Tibial artery (tissue), 4 donors: ENCODE measurements around the gene SPHK2.
"Not testable (repeated sequence)": the region's sequence is repeated elsewhere in the genome, so short reads cannot be mapped to it uniquely, and the experiment has no call there.

Experiments used
- DNase-seq, 2 donors: peaks; one replicate each; pipeline ENCODE4 v3.0.0-alpha.2; 2019
- H3K27ac ChIP-seq, 2 donors: fragments of 200-600 bp; sonication (generic) in 1 of 2; 1 replicate in 1 of 2; 2 replicates in 1 of 2; pipeline ENCODE4 v1.5.1; 2018 to 2019; ENCODE audit warnings: mild to moderate bottlenecking in 1 of 2
- H3K27me3 ChIP-seq, 2 donors: fragments of 200-600 bp; sonication (generic) in 1 of 2; one replicate each; pipeline versions ENCODE4 v1.5.1 to v1.6.0; 2016 to 2019
- H3K36me3 ChIP-seq, 3 donors: fragments of 200-600 bp; sonication (generic) in 2 of 3; one replicate each; pipeline ENCODE4 v1.5.1; 2016 to 2019; ENCODE audit warnings: mild to moderate bottlenecking in 2 of 3
- H3K4me1 ChIP-seq, 4 donors: fragments of 200-600 bp; sonication (generic) in 2 of 4; 1 replicate in 3 of 4; 2 replicates in 1 of 4; pipeline ENCODE4 v1.5.1; 2016 to 2019
- H3K4me3 ChIP-seq, 2 donors: fragments of 200-600 bp; sonication (generic) in 1 of 2; 1 replicate in 1 of 2; 2 replicates in 1 of 2; pipeline ENCODE4 v1.5.1; 2018 to 2019; ENCODE audit warnings: mild to moderate bottlenecking in 2 of 2
- H3K9me3 ChIP-seq, 3 donors: fragments of 200-600 bp; sonication (generic) in 1 of 3; one replicate each; pipeline ENCODE4 v1.5.1; 2016 to 2019
- intact Hi-C: fragments of 100-400 bp; cut with DNase I; formaldehyde crosslinking; loops from one replicate; pipeline ENCODE4 v1.15.0; 2023; ENCODE audit warnings: low total_unique reads
- TF ChIP-seq, protein P1 (sequence below), 2 experiments: fragments of 200-600 bp in 1 of 2; fragments of 450-650 bp in 1 of 2; IDR thresholded peaks; one replicate each; pipeline ENCODE4 v1.5.1; 2017 to 2019; ENCODE audit warnings: antibody characterized with exemption in 2 of 2, mild to moderate bottlenecking in 1 of 2, moderate library complexity in 1 of 2

Gene SPHK2

DNA sequence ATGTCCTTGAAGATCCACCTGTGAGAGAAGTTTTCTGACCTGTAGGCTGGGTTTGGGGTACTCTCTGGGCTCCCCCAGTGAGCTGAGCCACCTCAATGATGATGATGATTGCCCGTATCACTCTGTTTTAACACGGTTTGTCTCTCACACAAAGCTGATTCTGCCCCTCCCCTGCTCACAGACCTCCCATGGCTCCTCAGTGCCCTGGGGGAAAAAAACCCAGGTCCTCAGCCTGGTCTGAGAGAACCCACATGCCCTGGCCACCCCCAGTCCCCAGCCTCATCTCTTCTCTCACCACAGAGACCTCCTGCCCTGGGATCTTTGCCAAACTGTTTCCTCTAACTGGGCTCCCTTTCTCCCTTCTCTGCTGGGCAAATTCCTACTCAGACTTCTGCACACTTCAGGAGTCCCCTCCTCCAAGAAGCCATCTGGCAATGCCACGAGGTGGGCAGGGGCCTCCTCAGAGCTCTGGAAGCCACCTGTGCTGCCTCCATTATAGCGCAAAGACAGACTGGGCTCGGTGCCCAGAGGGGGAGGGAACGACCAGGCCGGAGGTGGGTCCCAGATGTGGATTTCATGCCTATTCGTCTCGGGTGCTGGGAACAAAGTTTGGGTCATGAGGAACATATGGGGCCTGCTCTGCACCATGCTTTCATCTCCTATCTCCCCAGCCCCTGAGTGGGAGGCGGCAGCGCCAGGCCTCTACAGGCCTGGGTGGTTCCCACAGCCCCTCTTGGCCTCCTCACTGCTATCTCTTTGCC is 35.2 kb downstream of the SPHK2 start:
- Histone ChIP-seq H3K27ac (no peak overlapping the region), H3K4me3 (no peak overlapping the region)
- intact Hi-C loops: no loop called here

DNA sequence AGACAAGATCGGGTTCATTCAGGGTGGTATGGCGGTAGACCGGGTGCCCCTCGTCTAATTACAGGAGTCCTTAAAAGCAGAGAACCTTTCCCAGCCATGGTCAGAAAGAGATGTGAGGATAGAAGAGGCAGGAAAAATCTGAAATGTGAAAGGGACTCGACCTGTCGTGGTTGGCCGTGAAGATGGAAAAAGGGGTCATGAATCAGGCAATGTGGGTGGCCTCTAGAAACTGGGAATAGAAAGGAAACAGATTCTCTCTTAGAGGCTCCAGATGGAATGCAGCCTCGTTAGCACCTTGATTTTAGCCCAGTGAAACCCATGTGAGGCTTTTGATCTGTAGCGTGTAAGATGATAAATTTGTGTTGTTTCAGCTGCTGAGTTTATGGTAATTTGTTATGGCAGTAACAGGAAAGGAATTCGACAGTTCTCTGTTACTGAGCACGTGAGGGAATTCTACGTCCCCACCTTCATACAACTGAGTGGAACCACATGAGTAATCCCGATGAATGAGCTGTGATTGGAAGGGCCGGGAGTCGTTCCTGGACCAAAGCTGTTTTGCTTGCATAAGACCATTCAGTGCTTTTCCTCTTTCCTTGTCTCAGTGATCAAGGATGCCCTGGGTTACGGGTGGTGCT is 37.7 kb downstream of the SPHK2 start:
- TF ChIP-seq, protein P1, sequence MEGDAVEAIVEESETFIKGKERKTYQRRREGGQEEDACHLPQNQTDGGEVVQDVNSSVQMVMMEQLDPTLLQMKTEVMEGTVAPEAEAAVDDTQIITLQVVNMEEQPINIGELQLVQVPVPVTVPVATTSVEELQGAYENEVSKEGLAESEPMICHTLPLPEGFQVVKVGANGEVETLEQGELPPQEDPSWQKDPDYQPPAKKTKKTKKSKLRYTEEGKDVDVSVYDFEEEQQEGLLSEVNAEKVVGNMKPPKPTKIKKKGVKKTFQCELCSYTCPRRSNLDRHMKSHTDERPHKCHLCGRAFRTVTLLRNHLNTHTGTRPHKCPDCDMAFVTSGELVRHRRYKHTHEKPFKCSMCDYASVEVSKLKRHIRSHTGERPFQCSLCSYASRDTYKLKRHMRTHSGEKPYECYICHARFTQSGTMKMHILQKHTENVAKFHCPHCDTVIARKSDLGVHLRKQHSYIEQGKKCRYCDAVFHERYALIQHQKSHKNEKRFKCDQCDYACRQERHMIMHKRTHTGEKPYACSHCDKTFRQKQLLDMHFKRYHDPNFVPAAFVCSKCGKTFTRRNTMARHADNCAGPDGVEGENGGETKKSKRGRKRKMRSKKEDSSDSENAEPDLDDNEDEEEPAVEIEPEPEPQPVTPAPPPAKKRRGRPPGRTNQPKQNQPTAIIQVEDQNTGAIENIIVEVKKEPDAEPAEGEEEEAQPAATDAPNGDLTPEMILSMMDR (IDR thresholded peaks at IDR 0.05): no peak
- Histone ChIP-seq H3K27me3 (no peaks in the 10 kb centered on the region), H3K27ac (no peak overlapping the region), H3K36me3 (no peaks in the 10 kb centered on the region), H3K4me1 (peaks cover 0 to 9% (median 4%) of the 10 kb centered on the region in 4 donors), H3K9me3 (no peaks in the 10 kb centered on the region), H3K4me3 (no peak overlapping the region)
- no peak for DNase-seq
- intact Hi-C loops: no loop called here

More for the DNA sequence above, 35.2 kb downstream of the SPHK2 start:
- Histone ChIP-seq H3K9me3 (no peaks in the 10 kb centered on the region), H3K4me1 (no peaks in the 10 kb centered on the region), H3K27me3 (no peaks in the 10 kb centered on the region), H3K36me3 (no peaks in the 10 kb centered on the region)
- TF ChIP-seq, protein P1 (IDR thresholded peaks at IDR 0.05): no peak
- no peak for DNase-seq

DNA sequence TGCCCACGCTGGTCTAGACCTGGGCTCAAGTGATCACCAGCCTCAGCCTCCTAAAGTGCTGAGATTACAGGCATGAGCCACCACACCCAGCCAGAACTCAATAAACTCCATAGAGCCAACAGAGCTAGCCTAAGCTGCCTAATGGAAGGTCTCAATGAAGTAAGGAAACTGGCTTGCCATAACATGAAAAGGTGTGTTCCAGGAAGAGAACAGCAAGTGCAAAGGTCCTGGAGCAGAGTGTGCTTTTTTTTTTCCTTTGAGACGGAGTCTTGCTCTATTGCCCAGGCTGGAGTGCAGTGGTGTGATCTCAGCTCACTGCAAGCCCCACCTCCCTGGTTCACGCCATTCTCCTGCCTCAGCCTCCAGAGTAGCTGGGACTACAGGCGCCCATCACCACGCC is 38.5 kb downstream of the SPHK2 start:
- H3K4me3 ChIP-seq, H3K27me3 ChIP-seq, DNase-seq, H3K4me1 ChIP-seq, H3K36me3 ChIP-seq, H3K9me3 ChIP-seq, intact Hi-C loops, H3K27ac ChIP-seq: not testable (repeated sequence)

DNA sequence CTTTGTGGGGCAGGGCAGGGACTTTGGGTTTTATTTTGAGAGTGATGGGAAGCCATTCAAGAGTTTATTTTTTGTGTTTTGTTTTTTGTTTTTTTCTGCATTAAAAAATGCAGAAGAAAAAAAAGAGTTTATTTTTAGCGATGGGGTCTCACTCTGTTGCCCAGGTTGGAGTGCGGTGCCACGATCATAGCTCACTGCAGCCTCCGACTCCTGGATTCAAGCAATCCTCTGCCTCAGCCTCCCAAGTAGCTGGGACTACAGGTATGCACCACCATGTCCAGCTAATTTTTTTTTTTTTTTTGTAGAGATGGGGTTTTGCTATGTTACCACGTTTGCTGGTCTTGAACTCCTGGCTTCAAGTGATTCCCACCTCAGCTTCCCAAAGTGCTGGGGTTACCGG is 39.2 kb downstream of the SPHK2 start:
- no peaks in the 10 kb centered on the region for H3K36me3 ChIP-seq
- no peaks in the 10 kb centered on the region for H3K27me3 ChIP-seq
- H3K27ac ChIP-seq: no peak overlapping the region
- intact Hi-C loops: no loop called here
- no peak for DNase-seq
- H3K4me1 ChIP-seq: peaks cover 0 to 9% (median 4%) of the 10 kb centered on the region in 4 donors
- TF ChIP-seq, protein P1 (IDR thresholded peaks at IDR 0.05): no peak
- no peak overlapping the region for H3K4me3 ChIP-seq
- no peaks in the 10 kb centered on the region for H3K9me3 ChIP-seq

DNA sequence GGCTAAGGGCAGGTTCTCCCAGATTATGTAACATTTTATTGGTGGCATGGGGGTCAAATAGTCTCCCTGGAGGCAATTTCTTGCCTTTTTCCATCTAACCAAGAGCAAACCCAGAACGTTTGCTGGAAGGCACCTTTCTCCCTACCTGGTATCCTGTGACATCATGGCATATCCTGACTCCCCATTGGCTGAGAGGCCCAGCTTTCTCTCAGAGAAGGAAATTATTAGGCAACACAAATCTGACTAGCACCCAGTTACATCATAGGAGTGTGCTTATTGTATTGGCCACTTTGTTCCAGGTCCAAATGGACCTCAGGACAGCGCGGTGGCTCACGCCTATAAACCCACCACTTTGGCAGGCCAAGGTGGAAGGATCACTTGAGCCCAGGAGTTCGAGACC is 40.5 kb downstream of the SPHK2 start:
- H3K9me3 ChIP-seq: no peaks in the 10 kb centered on the region
- H3K4me1 ChIP-seq: peaks cover 0 to 9% (median 4%) of the 10 kb centered on the region in 4 donors
- no peak for DNase-seq
- no peaks in the 10 kb centered on the region for H3K27me3 ChIP-seq
- TF ChIP-seq, protein P1 (IDR thresholded peaks at IDR 0.05): no peak
- intact Hi-C loops: no loop called here
- H3K4me3 ChIP-seq: no peak overlapping the region
- H3K36me3 ChIP-seq: no peaks in the 10 kb centered on the region
- no peak overlapping the region for H3K27ac ChIP-seq
